Motor neuron (in vitro differentiated cells): ENCODE data around the gene ZNF737. TPM values are rescaled to one million over a fixed set of nuclear protein-coding genes. Genes with fewer than 3 reads are reported as not detected.
"Not testable (repeated sequence)": the region's sequence is repeated elsewhere in the genome, so short reads cannot be mapped to it uniquely, and the experiment has no call there.

Source experiments
- ATAC-seq, 8 experiments: fragments of 200-7000 bp; cut with Tn5 transposase; replicated peaks in 6 of 8; 2 replicates each; pipeline ENCODE4 v1.8.0; 2021; ENCODE audit warnings: mild to moderate bottlenecking in 8 of 8, moderate library complexity in 8 of 8
- H3K27ac ChIP-seq, 2 donors: fragments of 250-450 bp; sonication (Bioruptor Pico); 2 replicates each; pipeline ENCODE4 v1.9.0; 2021; ENCODE audit warnings: antibody characterized with exemption in 2 of 2, mild to moderate bottlenecking in 2 of 2, moderate library complexity in 1 of 2
- H3K4me1 ChIP-seq, 2 donors: fragments of 250-450 bp; sonication (Bioruptor Pico); replicated peaks in 1 of 2; 2 replicates each; pipeline ENCODE4 v1.6.1; 2021; ENCODE audit warnings: antibody characterized with exemption in 2 of 2, mild to moderate bottlenecking in 2 of 2, moderate library complexity in 1 of 2
- H3K4me3 ChIP-seq, 5 donors: fragments of 250-450 bp; sonication (Bioruptor Pico); 2 replicates each; pipeline ENCODE4 v1.9.0; 2021; ENCODE audit warnings: antibody characterized with exemption in 5 of 5, mild to moderate bottlenecking in 5 of 5, moderate library complexity in 4 of 5
- whole genome bisulfite sequencing, 10 experiments: fragments of 450-650 bp; shearing (Covaris generic); methylation state at CpG; one replicate each; pipeline ENCODE4 v1.0.0; 2022; 5-methylcytosine and 5-hydroxymethylcytosine counted together
- in situ Hi-C, 9 experiments: fragments of 400-800 bp; cut with MboI; loops; one replicate each; pipeline ENCODE4 v1.15.0; 2021; ENCODE audit warnings: low sequenced_read_pairs in 9 of 9, low pct_unique_long_range_greater_than_20kb in 2 of 9; ENCODE audit not compliant: unreplicated experiment in 9 of 9
- total RNA-seq, 8 experiments: library from RNA; unstranded; fragments of 300-600 nt; gene quantifications; 2 replicates each; pipeline versions ENCODE4 v1.2.3 to v1.2.4, GENCODE V29; 2022

ZNF737 gene
- total RNA-seq, result 10 to 100 TPM in 5 of 8 experiments, 1 to 10 TPM in 3; 2.5 to 35.2 (median 18.4) TPM

DNA sequence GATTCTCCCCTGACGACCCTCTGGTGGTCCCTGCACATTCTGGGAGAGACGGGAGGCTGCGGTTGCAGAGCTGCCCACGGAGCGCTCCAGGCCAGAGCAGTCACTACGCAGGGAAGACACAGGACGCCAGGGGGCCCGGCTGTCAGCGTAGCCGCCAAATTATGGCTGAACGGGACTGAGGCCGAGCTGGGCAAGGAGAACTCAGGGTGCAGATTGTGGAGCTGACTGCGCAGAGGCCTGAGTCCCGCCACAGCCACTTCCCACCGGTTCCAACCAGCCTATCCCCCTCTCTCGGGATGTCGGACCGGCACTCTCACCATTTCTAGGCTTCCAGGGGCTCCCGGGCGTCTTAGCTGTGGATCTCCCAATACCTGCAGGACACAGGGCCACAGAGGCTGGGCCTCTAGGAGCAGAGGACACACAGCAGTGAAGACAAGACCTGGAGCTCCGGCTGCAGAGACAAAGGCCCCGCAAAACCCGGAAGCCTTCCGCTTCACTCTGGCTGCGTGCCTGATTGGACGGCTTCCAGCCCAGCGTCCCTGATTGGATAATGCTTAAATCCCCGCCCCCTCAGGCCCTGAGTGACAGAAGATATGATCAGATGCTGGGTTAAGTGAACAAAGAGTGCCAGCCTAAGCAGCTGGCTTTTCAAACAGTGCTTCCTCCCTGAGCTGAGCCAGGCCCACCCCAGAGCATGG lies at the start of gene ZNF737:
Gene ZNF737, minus strand, starts transcription at position 461 of the 698 bp plus-strand sequence. Its CDS starts 141 bp downstream, at position 320.
- WGBS, 10 experiments, result 0 to 43% (median 3%) methylated on average over 1 to 14 of the region's 28 CpGs; no CpG with 5 or more reads in 4 of the 10 experiments
- ATAC-seq, result peak; percentile 87 to 99 (median 98)

DNA sequence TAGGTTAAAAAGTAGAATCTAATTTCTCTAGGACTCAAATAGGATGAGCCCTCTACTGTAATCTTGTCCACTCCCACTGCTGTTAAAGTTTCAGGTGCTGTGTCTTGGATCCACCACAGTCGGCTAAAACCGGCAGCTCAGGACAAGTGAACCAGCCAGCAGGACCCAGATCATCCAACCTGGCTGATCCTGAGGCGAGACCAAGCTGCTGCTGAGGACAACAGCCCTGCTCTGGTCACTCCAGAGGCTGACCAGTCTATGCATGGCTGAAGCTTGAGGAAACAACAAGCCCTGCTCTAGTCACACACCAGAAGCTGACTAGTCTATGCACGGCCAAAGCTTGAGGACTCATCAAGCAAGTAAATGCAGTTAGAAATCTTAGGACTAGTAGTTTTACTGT lies 49.4 kb upstream of the ZNF737 start:
- in situ Hi-C loops, H3K4me3 ChIP-seq: not testable (repeated sequence)
- 0 to 95% (median 46%) methylated on average over 1 to 3 of the region's 4 CpGs; no CpG with 5 or more reads in 6 of the 10 experiments for WGBS, 10 experiments

More for the DNA sequence above, at the start of gene ZNF737:
- peaks cover 2 to 4% of the 10 kb centered on the region in 2 donors for H3K4me1 ChIP-seq
- H3K27ac ChIP-seq, result peak within 1 kb of the TSS; percentile 91 to 96
- H3K4me3 ChIP-seq, result peak within 1 kb of the TSS; percentile 40 to 86 (median 63)
- in situ Hi-C loops, result no loop called here

DNA sequence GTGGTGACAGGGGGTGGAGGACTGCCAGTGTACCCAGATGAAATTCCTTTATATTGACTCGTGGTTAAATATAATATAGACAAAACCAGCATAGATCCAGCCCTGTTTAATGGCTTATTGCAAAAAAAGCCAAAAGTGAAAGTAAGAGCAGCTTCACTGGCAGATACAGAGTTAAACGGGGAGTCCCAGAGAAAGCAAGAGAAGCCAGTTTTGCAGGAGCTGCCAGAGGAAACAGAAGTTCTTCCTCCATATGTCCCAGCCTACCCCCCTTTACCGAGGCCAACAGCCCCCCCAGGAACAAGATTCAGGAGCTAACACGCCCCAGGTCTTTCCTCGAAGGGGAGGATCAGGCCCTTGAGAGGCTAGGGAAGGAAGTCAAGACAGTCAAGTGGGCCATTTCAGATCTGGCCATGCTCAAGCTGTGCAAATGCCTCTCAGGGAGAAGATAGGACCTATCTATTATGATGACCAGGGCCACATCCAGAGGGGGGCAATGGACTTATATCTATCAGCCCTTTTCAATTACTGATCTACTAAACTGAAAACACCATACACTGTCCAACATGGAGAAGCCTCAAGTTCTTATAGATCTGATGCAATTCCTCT lies 47.2 kb upstream of the ZNF737 start:
- H3K27ac ChIP-seq, result no peak overlapping the region
- in situ Hi-C loops, result no loop called here
- no peak for ATAC-seq
- WGBS, 10 experiments, result 0 to 76% (median 37%) methylated on average over 1 to 5 of the region's 5 CpGs; no CpG with 5 or more reads in 1 of the 10 experiments
- H3K4me1 ChIP-seq, result no peaks in the 10 kb centered on the region
- H3K4me3 ChIP-seq, result no peak overlapping the region

More for the DNA sequence above, 49.4 kb upstream of the ZNF737 start:
- not testable (repeated sequence) for H3K27ac ChIP-seq, H3K4me1 ChIP-seq, ATAC-seq

DNA sequence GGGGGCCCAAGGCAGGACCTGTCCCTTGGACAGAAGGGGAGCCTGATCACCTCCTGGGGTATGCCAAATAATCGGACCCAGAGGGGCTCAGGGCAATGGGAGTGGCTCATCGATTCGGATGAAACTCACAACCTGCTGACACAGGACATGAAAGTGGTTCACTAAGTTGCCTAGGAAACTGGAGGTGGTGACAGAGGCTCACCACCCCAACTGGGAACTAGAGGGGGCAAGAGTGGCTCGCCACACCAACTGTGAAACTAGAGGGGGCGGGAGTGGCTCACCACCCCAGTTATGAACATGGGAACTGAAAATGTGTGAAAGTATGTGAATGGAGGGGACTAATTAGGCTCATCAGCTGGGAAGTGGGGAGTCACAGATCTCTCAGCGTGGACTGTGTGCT lies 46.3 kb upstream of the ZNF737 start:
- 8 to 80% (median 65%) methylated on average over 1 to 6 of the region's 6 CpGs; no CpG with 5 or more reads in 4 of the 10 experiments for WGBS, 10 experiments
- no peak overlapping the region for H3K27ac ChIP-seq
- H3K4me1 ChIP-seq, result no peaks in the 10 kb centered on the region
- in situ Hi-C loops, result no loop called here
- ATAC-seq, result no peak
- no peak overlapping the region for H3K4me3 ChIP-seq

DNA sequence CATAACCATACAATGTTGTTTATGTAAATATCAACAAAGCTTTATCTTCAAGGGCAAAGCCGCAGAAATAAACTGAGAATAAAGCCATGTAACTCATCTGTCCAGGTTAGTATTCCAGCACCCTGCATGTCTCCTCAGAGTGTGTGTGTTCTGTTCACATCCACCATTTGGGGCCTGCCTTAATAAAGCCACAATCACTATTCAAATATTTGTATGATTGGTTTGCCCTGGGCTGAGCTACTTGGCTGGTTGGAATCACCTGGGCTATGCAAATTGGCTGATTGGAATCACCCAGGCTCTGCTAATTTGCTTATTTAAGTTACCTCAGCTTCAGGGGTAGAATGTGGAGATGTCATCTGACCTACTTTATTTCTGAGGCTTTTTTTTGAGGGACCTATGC lies 42.4 kb upstream of the ZNF737 start:
- Histone ChIP-seq H3K4me1 (no peaks in the 10 kb centered on the region), H3K4me3 (no peak overlapping the region), H3K27ac (no peak overlapping the region)
- ATAC-seq, result no peak
- in situ Hi-C loops, result no loop called here
- WGBS, 10 experiments, result 0 to 83% (median 45%) methylated on average over 1 of the region's 1 CpG; no CpG with 5 or more reads in 2 of the 10 experiments

DNA sequence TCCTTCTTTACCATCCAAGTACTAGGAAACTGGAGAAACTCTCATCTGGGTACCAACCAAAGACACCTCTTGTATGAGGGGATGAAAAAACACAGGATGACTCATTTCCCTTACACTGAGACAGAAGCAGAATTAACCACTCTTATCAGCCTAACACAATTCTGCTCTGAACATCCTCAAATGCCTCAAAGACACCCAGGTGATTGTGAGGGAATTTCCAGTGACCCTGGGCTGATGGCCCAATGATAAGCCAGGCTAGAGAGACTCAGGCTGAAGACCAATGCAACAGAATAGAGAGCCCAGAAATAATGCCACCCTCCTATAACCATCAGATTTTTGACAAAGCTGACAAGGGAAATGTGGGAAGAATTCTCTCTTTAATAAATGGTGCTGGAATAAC lies 7.0 kb downstream of the ZNF737 start:
- no peak for ATAC-seq
- in situ Hi-C loops, result loop anchor here in 1 of 9 experiments (10.0 kb wide), 1 partner anchor 154 kb away; no protein-coding TSS in a partner anchor
- H3K27ac ChIP-seq, result no peak overlapping the region
- no peak overlapping the region for H3K4me3 ChIP-seq
- H3K4me1 ChIP-seq, result no peaks in the 10 kb centered on the region

DNA sequence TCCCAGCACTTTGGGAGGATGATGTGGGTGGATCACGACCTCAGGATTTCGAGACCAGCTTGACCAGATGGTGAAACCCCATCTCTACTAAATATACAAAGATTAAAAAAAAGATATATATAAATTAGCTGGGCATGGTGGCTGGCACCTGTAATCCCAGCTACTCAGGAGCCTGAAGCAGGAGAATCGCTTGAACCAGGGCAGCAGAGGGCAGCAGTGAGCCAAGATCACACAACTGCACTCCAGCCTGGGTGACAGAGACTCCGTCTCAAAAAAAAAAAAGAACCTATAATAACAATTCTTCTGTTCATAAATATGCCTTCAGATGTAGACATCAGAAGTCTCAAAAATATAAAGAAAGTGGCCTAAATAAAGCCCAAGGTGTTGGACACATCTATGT lies 7.6 kb downstream of the ZNF737 start:
- ATAC-seq, result no peak

DNA sequence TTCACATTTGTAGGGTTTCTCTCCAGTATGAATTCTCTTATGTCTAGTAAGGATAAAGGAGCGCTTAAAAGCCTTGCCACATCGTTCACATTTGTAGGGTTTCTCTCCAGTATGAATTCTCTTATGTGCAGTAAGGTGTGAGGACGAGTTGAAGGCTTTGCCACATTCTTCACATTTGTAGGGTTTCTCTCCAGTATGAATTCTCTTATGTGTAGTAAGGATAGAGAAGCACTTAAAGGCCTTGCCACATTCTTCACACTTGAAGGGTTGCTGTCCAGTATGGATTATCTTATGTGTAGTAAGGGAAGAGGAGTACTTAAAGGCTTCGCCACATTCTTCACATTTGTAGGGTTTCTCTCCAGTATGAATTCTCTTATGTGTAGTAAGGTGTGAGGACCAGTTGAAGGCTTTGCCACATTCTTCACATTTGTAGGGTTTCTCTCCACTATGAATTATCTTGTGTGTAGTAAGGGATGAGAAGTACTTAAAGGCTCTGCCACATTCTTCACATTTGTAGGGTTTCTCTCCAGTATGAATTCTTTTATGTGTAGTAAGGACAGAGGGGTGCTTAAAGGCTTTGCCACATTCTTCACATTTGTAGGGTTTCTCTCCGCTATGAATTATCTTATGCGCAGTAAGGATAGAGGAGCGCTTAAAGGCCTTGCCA lies 20.8 kb downstream of the ZNF737 start:
- not testable (repeated sequence) for ATAC-seq
- in situ Hi-C loops, result loop anchor here in 1 of 9 experiments (25.0 kb wide), 1 partner anchor 132 kb away; no protein-coding TSS in a partner anchor

More for the DNA sequence above, 7.6 kb downstream of the ZNF737 start:
- WGBS, 10 experiments, result 55 to 100% (median 81%) methylated on average over 1 to 4 of the region's 4 CpGs; no CpG with 5 or more reads in 2 of the 10 experiments
- no peak overlapping the region for H3K4me3 ChIP-seq
- H3K4me1 ChIP-seq, result no peaks in the 10 kb centered on the region
- H3K27ac ChIP-seq, result no peak overlapping the region
- in situ Hi-C loops, result loop anchor here in 1 of 9 experiments (10.0 kb wide), 1 partner anchor 153 kb away; no protein-coding TSS in a partner anchor

DNA sequence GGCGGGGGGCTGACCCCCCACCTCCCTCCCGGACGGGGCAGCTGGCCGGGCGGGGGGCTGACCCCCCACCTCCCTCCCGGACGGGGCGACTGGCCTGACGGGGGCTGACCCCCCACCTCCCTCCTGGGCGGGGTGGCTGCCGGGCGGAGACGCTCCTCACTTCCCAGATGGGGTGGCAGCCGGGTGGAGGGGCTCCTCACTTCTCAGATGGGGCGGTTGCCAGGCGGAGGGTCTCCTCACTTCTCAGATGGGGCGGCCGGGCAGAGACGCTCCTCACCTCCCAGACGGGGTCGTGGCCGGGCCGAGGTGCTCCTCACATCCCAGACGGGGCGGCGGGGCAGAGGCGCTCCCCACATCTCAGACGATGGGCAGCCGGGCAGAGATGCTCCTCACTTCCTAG lies 35.3 kb downstream of the ZNF737 start:
- in situ Hi-C loops, result loop anchor here in 1 of 9 experiments (25.0 kb wide), 1 partner anchor 118 kb away; no protein-coding TSS in a partner anchor
- not testable (repeated sequence) for H3K27ac ChIP-seq, ATAC-seq, H3K4me1 ChIP-seq, H3K4me3 ChIP-seq
- WGBS, 10 experiments, result no CpG with 5 or more reads among the region's 29 CpGs

More for the DNA sequence above, 20.8 kb downstream of the ZNF737 start:
- H3K4me3 ChIP-seq, H3K27ac ChIP-seq, H3K4me1 ChIP-seq: not testable (repeated sequence)
- WGBS, 10 experiments, result 64 to 98% (median 90%) methylated on average over 2 to 7 of the region's 7 CpGs; no CpG with 5 or more reads in 1 of the 10 experiments

DNA sequence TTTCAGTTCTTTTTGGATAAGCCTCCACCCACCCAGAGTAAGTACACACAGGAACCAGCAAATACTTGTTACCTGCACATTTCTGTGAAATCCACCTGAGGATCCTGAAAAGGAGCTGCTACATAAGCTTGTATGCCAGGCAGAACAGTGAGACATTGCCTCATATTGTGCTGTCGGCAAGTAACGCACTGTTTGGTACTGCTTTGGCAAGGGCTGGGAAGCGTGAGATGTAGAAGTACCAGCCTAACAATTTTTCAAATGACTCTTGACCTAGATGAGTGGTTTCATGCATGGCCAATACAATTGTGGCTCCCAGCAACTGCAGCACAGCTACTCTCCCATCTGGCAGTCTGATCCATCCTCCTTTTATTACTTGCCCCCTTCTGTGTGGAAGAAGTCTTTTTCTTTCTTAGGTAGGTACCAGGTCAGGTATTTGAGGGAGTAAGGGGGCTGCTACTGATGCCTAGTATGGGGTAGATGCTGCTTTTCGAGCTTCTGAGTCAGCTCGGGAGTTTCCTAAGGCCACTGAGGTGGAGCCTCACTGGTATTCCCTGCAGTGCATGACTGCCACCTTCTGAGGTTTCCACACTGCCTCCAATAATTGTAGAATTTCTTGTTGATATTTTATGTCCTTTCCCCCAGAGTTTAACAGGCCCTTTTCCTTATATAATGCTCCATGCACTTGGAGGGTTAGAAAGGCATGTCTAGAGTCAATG lies 52.2 kb downstream of the ZNF737 start:
- no peaks in the 10 kb centered on the region for H3K4me1 ChIP-seq
- no peak overlapping the region for H3K4me3 ChIP-seq
- no peak for ATAC-seq
- in situ Hi-C loops, result no loop called here
- H3K27ac ChIP-seq, result no peak overlapping the region
- WGBS, 10 experiments, result 46 to 100% (median 83%) methylated on average over 1 to 4 of the region's 5 CpGs; no CpG with 5 or more reads in 5 of the 10 experiments

DNA sequence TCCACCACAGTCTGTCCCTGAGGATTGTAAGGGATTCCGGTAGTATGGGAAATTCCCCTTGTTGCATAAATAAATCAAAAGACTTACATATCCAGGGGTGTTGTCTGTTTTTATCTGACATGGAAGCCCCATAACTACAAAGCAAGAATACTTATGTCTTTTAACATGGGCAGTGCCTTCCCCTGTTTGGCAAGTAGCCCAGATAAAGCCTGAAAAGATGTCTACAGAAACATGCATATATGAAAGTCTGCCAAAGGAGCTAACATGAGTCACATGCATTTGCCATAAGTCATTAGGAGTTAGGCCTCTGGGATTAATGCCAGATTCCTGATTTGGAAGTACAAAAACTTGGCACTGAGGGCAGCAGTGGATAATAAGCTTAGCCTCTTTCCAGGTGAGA lies 62.1 kb downstream of the ZNF737 start:
- Histone ChIP-seq H3K27ac (no peak overlapping the region), H3K4me3 (no peak overlapping the region), H3K4me1 (no peaks in the 10 kb centered on the region)
- in situ Hi-C loops, result no loop called here
- WGBS, 10 experiments, result 0 to 89% (median 40%) methylated on average over 1 of the region's 1 CpG; no CpG with 5 or more reads in 5 of the 10 experiments
- ATAC-seq, result peak in 2 of 8 experiments; percentile 67 to 74
